Tibial nerve (tissue), 4 donors: ENCODE measurements around the gene PMPCA. TPM values are rescaled to one million over a fixed set of nuclear protein-coding genes. Genes with fewer than 3 reads are reported as not detected.
A peak's percentile ranks its signal among the peaks of the same experiment; 100 is the strongest.

Experiments
- DNase-seq, 2 donors: peaks; one replicate each; pipeline ENCODE4 v3.0.0-alpha.2; 2019; ENCODE audit warnings: low spot score in 2 of 2
- H3K27ac ChIP-seq, 4 donors: fragments of 200-600 bp; sonication (generic) in 3 of 4; one replicate each; pipeline ENCODE4 v1.5.1; 2017 to 2019; ENCODE audit warnings: mild to moderate bottlenecking in 1 of 4
- H3K27me3 ChIP-seq, 2 donors: fragments of 200-600 bp; sonication (generic) in 1 of 2; one replicate each; pipeline versions ENCODE4 v1.5.1 to v1.6.0; 2017 to 2019
- H3K36me3 ChIP-seq, 3 donors: fragments of 200-600 bp; sonication (generic); one replicate each; pipeline ENCODE4 v1.5.1; 2018 to 2019
- H3K4me1 ChIP-seq, 4 donors: fragments of 200-600 bp; sonication (generic) in 3 of 4; one replicate each; pipeline ENCODE4 v1.5.1; 2017 to 2019
- H3K4me3 ChIP-seq, 4 donors: fragments of 200-600 bp; sonication (generic) in 3 of 4; one replicate each; pipeline ENCODE4 v1.5.1; 2017 to 2019; ENCODE audit warnings: mild to moderate bottlenecking in 1 of 4, moderate library complexity in 1 of 4
- H3K9me3 ChIP-seq, 4 donors: fragments of 200-600 bp; sonication (generic) in 3 of 4; one replicate each; pipeline ENCODE4 v1.5.1; 2017 to 2019
- CTCF ChIP-seq, 5 experiments: fragments of 200-600 bp in 3 of 5; fragments of 450-650 bp in 2 of 5; sonication (generic) in 3 of 5; IDR thresholded peaks; one replicate each; pipeline ENCODE4 v1.5.1; 2016 to 2019; ENCODE audit warnings: antibody characterized with exemption in 5 of 5, mild to moderate bottlenecking in 3 of 5, moderate library complexity in 2 of 5
- EP300 ChIP-seq, 2 donors: sonication (generic); formaldehyde crosslinking; IDR thresholded peaks; one replicate each; pipeline ENCODE4 v1.6.1; 2017; ENCODE audit warnings: antibody characterized with exemption in 2 of 2, mild to moderate bottlenecking in 1 of 2
- POLR2A ChIP-seq, 2 donors: fragments of 450-650 bp; IDR thresholded peaks; one replicate each; pipeline ENCODE4 v1.6.1; 2017; ENCODE audit warnings: antibody characterized with exemption in 2 of 2, mild to moderate bottlenecking in 2 of 2, moderate library complexity in 2 of 2
- WGBS, 2 donors: methylation state at CpG; one replicate each; pipeline ENCODE4 v1.1.5; 2018; 5-methylcytosine and 5-hydroxymethylcytosine counted together
- total RNA-seq, 4 donors: library from RNA; depleted of rRNA; stranded (reverse); fragments of >200 nt; gene quantifications; one replicate each; pipeline ENCODE4 v1.1.0, GENCODE V29; 2016

The PMPCA gene
- total RNA-seq, 4 donors from 2014 or later: 35.6 to 42.0 (median 39.3) TPM

GRCh38 chr9:136433043-136433715, 22.7 kb downstream of the PMPCA start:
- Histone ChIP-seq H3K36me3 (peaks cover 0 to 80% (median 3%) of the 10 kb centered on the region in 3 donors), H3K9me3 (no peaks in the 10 kb centered on the region), H3K4me3 (no peak overlapping the region), H3K4me1 (peaks cover 0 to 28% (median 14%) of the 10 kb centered on the region in 4 donors), H3K27me3 (no peaks in the 10 kb centered on the region), H3K27ac (no peak overlapping the region)
- 91 to 92% methylated on average over 16 to 28 of the region's 36 CpGs for WGBS, 2 donors
- TF ChIP-seq POLR2A (IDR thresholded peaks at IDR 0.05) (no peak), CTCF (IDR thresholded peaks at IDR 0.05) (no peak), EP300 (IDR thresholded peaks at IDR 0.05) (no peak)
- no peak for DNase-seq

- DNase-seq: no peak
- peaks cover 0 to 72% (median 3%) of the 10 kb centered on the region in 3 donors for H3K36me3 ChIP-seq
- no peaks in the 10 kb centered on the region for H3K9me3 ChIP-seq
- H3K27ac ChIP-seq: no peak overlapping the region
- H3K27me3 ChIP-seq: no peaks in the 10 kb centered on the region
- TF ChIP-seq POLR2A (IDR thresholded peaks at IDR 0.05) (no peak), EP300 (IDR thresholded peaks at IDR 0.05) (no peak), CTCF (IDR thresholded peaks at IDR 0.05) (no peak)
- H3K4me3 ChIP-seq: no peak overlapping the region
- WGBS, 2 donors: 87 to 90% methylated on average over 30 to 37 of the region's 37 CpGs
- H3K4me1 ChIP-seq: peaks cover 0 to 35% (median 17%) of the 10 kb centered on the region in 4 donors
Measured at GRCh38 chr9:136433849-136434579, 23.6 kb downstream of the PMPCA start.

GRCh38 chr9:136434580-136435169, 24.2 kb downstream of the PMPCA start:
- no peak overlapping the region for H3K27ac ChIP-seq
- peaks cover 0 to 65% (median 0%) of the 10 kb centered on the region in 3 donors for H3K36me3 ChIP-seq
- no peak for TF ChIP-seq CTCF (IDR thresholded peaks at IDR 0.05)
- TF ChIP-seq POLR2A (IDR thresholded peaks at IDR 0.05): no peak
- no peak for TF ChIP-seq EP300 (IDR thresholded peaks at IDR 0.05)
- DNase-seq: no peak
- H3K27me3 ChIP-seq: no peaks in the 10 kb centered on the region
- H3K9me3 ChIP-seq: no peaks in the 10 kb centered on the region
- WGBS, 2 donors: 87 to 91% methylated on average over 8 to 16 of the region's 17 CpGs
- H3K4me3 ChIP-seq: no peak overlapping the region
- H3K4me1 ChIP-seq: peaks cover 0 to 35% (median 17%) of the 10 kb centered on the region in 4 donors

- Histone ChIP-seq H3K9me3 (no peaks in the 10 kb centered on the region), H3K36me3 (peaks cover 0 to 56% (median 0%) of the 10 kb centered on the region in 3 donors), H3K27me3 (no peaks in the 10 kb centered on the region), H3K4me1 (peaks cover 0 to 43% (median 21%) of the 10 kb centered on the region in 4 donors), H3K4me3 (no peak overlapping the region), H3K27ac (peak overlapping the region in 1 of 4 donors; percentile 87)
- no peak for DNase-seq
- 85 to 91% methylated on average over 17 to 22 of the region's 25 CpGs for WGBS, 2 donors
- no peak for TF ChIP-seq EP300 (IDR thresholded peaks at IDR 0.05)
Measured at GRCh38 chr9:136436055-136436634, 25.7 kb downstream of the PMPCA start.

- Histone ChIP-seq H3K4me1 (peaks cover 0 to 43% (median 21%) of the 10 kb centered on the region in 4 donors), H3K4me3 (peak overlapping the region in 2 of 4 donors; percentile 69 to 80), H3K27ac (peak overlapping the region in 1 of 4 donors; percentile 87), H3K36me3 (peaks cover 0 to 61% (median 0%) of the 10 kb centered on the region in 3 donors), H3K27me3 (no peaks in the 10 kb centered on the region), H3K9me3 (no peaks in the 10 kb centered on the region)
- WGBS, 2 donors: 63 to 64% methylated on average over 8 of the region's 8 CpGs
- DNase-seq: peak in 1 of 2 donors; percentile 31
- TF ChIP-seq EP300 (IDR thresholded peaks at IDR 0.05): no peak
- TF ChIP-seq POLR2A (IDR thresholded peaks at IDR 0.05): no peak
- TF ChIP-seq CTCF (IDR thresholded peaks at IDR 0.05): no peak
Measured at GRCh38 chr9:136437430-136437829, 27.0 kb downstream of the PMPCA start.
